ENCODE data around the gene PRLR.

DNA sequence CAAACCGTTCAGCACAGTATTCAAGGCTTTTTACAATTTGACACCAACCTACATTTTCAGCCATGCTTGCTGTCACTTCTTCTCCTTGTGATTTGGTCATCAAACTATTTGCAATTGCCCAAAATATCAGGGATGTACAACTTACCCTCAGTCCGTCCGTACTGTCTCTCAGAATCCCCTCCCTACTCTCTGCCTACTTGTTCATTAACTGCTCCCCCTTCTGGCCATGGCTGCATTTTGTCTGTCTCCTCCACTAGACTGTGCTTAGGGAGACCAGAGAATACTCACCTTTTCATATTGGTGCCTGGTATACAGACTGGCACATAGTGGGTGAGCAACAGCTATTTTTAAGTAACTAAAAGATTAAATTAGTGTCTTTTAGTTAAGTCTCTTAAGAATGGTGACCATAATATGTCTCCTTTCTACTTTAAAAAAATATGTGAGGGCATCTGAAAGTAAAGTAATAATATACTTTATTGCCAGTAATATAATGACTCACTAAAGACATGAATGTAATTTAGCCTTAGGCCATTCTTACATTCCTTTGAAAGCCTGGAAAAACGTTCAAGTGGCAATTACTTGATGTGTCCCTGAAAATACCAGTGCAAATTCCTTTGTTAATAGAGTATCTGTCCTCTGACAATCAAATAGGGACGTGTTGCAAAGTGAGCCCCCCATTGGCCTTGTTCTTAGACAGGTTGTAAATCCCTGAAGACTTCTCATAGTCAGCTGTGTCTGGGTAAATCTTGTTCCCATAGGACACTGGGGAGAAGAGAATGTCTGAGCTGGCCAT is 27.8 kb downstream of the PRLR start:
- TF ChIP-seq, protein P1, sequence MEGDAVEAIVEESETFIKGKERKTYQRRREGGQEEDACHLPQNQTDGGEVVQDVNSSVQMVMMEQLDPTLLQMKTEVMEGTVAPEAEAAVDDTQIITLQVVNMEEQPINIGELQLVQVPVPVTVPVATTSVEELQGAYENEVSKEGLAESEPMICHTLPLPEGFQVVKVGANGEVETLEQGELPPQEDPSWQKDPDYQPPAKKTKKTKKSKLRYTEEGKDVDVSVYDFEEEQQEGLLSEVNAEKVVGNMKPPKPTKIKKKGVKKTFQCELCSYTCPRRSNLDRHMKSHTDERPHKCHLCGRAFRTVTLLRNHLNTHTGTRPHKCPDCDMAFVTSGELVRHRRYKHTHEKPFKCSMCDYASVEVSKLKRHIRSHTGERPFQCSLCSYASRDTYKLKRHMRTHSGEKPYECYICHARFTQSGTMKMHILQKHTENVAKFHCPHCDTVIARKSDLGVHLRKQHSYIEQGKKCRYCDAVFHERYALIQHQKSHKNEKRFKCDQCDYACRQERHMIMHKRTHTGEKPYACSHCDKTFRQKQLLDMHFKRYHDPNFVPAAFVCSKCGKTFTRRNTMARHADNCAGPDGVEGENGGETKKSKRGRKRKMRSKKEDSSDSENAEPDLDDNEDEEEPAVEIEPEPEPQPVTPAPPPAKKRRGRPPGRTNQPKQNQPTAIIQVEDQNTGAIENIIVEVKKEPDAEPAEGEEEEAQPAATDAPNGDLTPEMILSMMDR (IDR thresholded peaks at IDR 0.05), result peak in 2 of 4 experiments; percentile 16 to 26
- TF ChIP-seq POLR2A (IDR thresholded peaks at IDR 0.05), result no peak

Data from prostate gland (tissue), 2 donors.